IPS-NIHi11 (cell line): ENCODE data around the gene TMEM254.
"Not testable (repeated sequence)": the region's sequence is repeated elsewhere in the genome, so short reads cannot be mapped to it uniquely, and the experiment has no call there.

Experiments
- DNase-seq: peaks from one replicate; pipeline ENCODE4 v3.0.0; 2012; ENCODE audit warnings: mixed read lengths, low spot score

Gene TMEM254, protein sequence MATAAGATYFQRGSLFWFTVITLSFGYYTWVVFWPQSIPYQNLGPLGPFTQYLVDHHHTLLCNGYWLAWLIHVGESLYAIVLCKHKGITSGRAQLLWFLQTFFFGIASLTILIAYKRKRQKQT

GRCh38 chr10:80078448-80079311 lies at the start of gene TMEM254:
Gene TMEM254, plus strand, starts transcription at chr10:80078665. Its CDS starts 35 bp downstream, at chr10:80078700.
- peak; percentile 95 for DNase-seq

DNA sequence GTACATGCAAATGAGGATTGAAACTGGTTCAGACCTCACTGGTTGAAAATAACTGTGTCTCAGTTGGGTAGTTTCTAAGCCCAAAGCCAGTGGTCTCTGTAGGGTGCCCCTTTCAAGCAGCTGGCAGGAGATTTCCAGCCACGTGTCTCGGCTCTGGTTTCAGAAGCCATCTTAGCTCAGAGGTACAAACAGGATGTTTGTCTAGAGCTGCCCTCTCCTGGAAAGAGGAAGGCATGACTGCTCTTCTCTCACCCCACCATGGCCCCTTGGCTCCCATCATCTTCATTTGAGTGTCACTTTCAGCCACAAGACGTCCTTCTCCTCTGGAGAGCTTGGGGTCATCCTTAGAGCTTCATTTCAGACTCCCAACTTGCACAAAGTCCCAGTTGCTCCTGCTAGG lies 49.3 kb upstream of the TMEM254 start:
- DNase-seq = peak; percentile 41

DNA sequence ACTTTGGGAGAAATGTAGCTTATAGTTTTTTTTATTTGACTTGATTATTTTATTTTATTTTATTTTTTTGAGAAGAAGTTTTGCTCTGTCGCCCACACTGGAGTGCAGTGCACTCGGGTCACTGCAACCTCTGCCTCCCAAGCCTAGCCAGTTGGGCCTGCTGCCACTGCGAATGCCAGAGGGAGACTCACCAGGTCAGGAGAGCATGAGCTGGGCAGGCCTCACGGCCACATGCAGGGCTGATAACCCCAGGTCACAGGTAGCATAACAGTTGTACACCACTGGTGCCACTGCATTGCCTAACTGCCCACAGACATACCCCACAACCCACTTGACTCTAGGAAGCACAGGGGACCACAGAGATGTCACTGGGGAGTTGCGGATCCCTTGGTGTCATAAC lies 48.6 kb upstream of the TMEM254 start:
- not testable (repeated sequence) for DNase-seq

GRCh38 chr10:80032503-80032902 lies 46.0 kb upstream of the TMEM254 start:
- DNase-seq = no peak

DNA sequence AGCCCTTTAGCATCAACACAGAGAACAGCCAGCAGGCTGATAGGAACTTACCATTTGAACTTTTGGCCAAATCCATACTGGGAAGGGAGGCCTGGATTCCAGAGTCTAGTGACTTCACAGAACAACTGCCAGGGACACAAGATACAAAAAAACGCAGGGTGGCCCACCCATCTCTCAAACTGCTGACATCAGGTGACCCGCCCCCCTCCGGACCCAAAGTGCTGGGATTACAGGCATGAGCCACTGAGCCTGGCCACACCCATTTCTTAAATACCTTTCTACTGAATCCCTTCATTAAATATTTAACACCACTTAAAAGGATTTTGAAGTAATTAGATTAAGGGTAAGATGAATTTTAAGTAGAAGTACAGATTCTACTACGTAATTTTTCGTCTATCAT lies 43.7 kb upstream of the TMEM254 start:
- not testable (repeated sequence) for DNase-seq

- DNase-seq = not testable (repeated sequence)
These were observed 43.0 kb upstream of the TMEM254 start for GRCh38 chr10:80035430-80035829.

GRCh38 chr10:80036921-80037500 lies 41.5 kb upstream of the TMEM254 start:
- DNase-seq = not testable (repeated sequence)

- DNase-seq = not testable (repeated sequence)
These were observed 40.2 kb upstream of the TMEM254 start for GRCh38 chr10:80038226-80038625.

DNA sequence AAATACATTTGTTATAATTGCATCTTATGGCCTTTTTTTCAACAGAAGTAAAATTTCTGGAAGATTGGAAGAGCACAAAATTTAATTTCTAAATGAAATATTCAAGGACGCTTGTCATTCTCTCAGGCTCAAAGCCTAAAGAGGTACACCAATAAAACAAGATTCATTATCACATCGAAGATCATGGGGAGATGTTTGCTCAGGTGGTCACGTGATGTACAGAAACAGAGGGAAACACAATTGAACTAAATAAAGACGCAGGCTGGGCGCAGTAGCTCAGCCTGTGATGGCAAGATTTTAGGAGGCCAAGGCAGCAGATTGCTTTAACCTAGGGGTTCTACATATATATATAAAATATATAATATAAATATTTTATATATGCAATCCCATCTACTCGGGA lies 37.3 kb upstream of the TMEM254 start:
- no peak for DNase-seq

- DNase-seq = peak; percentile 11
These were observed 33.5 kb upstream of the TMEM254 start for GRCh38 chr10:80044935-80045334.

DNA sequence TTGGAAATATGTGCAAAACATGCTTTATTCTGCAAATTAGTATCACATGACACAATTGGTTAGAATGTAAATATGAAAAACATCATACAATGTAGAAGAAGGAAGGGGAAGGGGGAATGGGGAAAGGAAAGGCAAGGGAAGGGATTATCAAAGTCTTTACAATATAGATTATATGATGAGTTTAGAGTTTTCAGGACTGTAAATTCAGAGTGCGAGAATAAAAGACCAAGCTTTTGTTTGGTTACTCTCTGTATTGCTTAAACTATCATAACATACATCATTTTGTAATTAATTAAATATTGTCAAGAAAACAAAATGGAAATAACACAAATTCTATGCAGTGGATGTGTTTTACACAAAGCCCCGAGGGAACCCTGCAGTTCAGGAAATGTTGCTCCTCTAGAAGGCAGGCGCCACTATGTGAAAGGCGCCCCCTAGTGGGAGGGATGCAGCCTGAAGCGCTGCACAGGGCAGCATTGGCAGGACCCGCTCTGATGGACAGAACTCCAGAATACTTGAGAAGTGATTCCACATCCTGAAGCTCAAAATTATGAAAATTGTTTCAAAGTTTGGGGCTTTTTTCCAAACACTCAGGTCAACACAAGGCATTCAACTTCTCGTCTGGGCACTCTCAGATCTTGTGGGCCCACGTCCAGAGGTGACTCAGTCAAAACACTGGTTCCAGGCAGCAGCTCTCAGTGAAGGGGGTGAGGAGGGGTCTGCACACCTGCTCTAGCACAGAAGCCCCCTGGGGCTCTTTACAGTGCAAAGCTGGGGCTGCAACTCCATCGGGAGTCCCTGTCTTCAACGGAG lies 31.6 kb upstream of the TMEM254 start:
- peak; percentile 90 for DNase-seq

GRCh38 chr10:80050752-80051151 lies 27.7 kb upstream of the TMEM254 start:
- DNase-seq = no peak

DNA sequence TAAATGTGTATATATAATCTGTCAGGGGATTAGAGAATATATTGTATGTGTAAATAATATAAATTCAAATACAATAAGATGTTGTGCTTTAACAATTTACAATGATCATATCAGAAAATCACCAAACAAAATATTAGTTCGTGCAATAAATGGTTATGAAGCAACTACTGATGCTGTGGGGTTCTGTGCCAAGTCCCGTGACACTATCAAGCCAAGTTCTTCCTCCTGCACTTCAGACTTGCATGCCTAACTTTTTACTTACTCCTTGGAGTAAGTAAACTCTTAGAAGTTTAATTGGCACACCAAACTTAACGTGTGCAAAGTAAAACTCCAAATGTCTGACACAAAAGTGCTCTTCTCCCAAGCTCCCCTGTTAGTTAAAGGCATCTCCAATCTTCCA lies 26.5 kb upstream of the TMEM254 start:
- DNase-seq = no peak

- DNase-seq = no peak
These were observed 22.7 kb upstream of the TMEM254 start for GRCh38 chr10:80055760-80056159.

- no peak for DNase-seq
These were observed 21.3 kb upstream of the TMEM254 start for GRCh38 chr10:80057171-80057570.

- DNase-seq = no peak
These were observed 14.2 kb upstream of the TMEM254 start for GRCh38 chr10:80064120-80064886.

DNA sequence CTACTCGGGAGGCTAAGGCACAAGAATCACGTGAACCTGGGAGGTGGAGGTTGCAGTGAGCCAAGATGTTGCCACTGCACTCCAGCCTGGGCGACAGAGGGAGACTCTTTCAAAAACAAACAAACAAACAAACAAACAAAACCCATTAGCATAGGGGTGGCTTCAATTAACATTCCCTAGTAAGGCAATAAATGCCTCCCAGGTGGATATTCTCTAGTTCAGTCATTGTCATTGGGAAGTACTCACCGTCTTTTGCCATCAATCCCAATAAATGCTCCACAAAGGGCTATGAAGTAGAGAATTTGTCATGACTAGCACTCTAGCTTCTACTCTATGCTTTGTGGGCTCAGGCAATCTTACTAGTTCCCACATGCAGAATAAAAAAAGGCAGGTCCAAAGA lies 11.7 kb upstream of the TMEM254 start:
- no peak for DNase-seq

DNA sequence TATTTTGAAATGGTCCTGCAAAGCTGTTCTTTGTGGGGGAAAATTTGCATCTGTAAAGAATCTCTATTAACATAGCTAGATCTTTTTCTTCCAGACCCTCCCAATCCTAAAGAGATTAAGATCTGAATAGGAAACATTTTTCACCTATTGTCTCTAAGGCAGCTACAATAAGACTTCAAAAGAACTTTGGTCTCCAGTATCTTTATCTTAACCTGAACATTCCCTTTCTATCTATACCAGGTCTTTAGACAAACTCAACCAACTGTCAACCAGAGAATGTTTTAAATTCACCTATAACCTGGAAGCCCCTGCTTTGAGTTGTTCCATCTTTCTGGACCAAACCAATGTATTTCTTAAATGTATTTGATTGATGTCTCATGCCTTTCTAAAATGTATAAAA lies 10.6 kb upstream of the TMEM254 start:
- not testable (repeated sequence) for DNase-seq

DNA sequence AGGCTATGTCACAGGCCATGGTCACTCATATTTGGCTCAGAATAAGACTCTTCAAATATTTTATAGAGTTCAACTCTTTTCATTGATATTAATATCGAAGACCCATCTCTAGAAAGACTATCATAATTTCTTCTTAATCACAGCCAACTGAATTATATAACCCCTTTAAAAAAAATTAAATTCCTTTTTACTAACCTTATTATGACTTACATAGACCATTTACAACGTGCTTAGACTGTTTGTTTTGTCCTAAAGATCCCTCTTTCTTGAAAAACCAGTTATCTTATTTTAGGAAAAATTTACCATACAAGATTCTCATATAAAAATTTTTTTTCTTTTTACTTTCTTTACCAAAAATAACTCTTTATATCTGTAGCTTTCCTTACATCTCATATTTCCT lies 10.2 kb upstream of the TMEM254 start:
- DNase-seq = no peak

GRCh38 chr10:80070057-80070456 lies 8.4 kb upstream of the TMEM254 start:
- no peak for DNase-seq

DNA sequence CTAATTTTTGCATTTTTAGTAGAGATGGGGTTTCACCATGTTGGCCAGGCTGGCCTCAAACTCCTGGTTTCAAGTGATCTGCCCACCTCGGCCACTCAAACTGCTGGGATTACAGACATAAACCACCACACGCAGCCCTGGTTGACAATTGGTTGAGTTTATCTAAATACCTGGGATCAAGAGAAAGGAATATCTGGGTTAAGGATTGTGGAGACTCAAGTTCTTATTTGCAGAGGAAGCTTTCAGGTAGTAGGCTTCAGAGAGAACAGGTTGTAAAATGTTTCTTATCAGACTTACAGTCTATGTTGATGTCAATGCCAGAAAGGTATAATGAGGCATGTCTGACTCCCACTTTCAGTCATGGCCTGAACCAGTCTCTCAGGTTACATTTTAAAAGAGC lies 5.9 kb upstream of the TMEM254 start:
- no peak for DNase-seq

GRCh38 chr10:80075781-80076180 lies 2.7 kb upstream of the TMEM254 start:
- DNase-seq = no peak
